HG02610 (cell line): ENCODE results near the gene ATG4B.

Experiments
- ATAC-seq: cut with Tn5 transposase; IDR thresholded peaks from one replicate; pipeline ENCODE4 v1.9.1; 2021; ENCODE audit warnings: mild to moderate bottlenecking, moderate library complexity; ENCODE audit not compliant: unreplicated experiment

Gene ATG4B

GRCh38 chr2:241612156-241613016 lies 25.1 kb upstream of the ATG4B start:
- ATAC-seq = no peak

- no peak for ATAC-seq
These were observed 24.3 kb upstream of the ATG4B start for GRCh38 chr2:241613017-241613780.

GRCh38 chr2:241615041-241615440 lies 22.5 kb upstream of the ATG4B start:
- no peak for ATAC-seq

- ATAC-seq = no peak
These were observed 21.9 kb upstream of the ATG4B start for GRCh38 chr2:241615522-241616052.

- ATAC-seq = no peak
These were observed 21.0 kb upstream of the ATG4B start for GRCh38 chr2:241616168-241617125.

GRCh38 chr2:241617431-241618154 lies 19.9 kb upstream of the ATG4B start:
- no peak for ATAC-seq

GRCh38 chr2:241618296-241618805 lies 19.1 kb upstream of the ATG4B start:
- no peak for ATAC-seq

- no peak for ATAC-seq
These were observed 18.7 kb upstream of the ATG4B start for GRCh38 chr2:241618829-241619228.

GRCh38 chr2:241619597-241620418 lies 17.7 kb upstream of the ATG4B start:
- no peak for ATAC-seq

GRCh38 chr2:241620419-241620769 lies 17.1 kb upstream of the ATG4B start:
- no peak for ATAC-seq

- ATAC-seq = no peak
These were observed 9.8 kb upstream of the ATG4B start for GRCh38 chr2:241627675-241628074.

- ATAC-seq = no peak
These were observed 7.6 kb upstream of the ATG4B start for GRCh38 chr2:241629762-241630435.

- no peak for ATAC-seq
These were observed 4.8 kb upstream of the ATG4B start for GRCh38 chr2:241632478-241633325.

GRCh38 chr2:241633561-241633960 lies 3.9 kb upstream of the ATG4B start:
- ATAC-seq = no peak

- no peak for ATAC-seq
These were observed 1.7 kb upstream of the ATG4B start for GRCh38 chr2:241635756-241636155.

- peak; percentile 26 for ATAC-seq
These were observed 1.1 kb upstream of the ATG4B start for GRCh38 chr2:241636182-241637017.
